SK-N-SH (cell line): ENCODE data around the gene CRACR2B. TPM values are rescaled to one million over a fixed set of nuclear protein-coding genes. Genes with fewer than 3 reads are reported as not detected.
A peak's percentile ranks its signal among the peaks of the same experiment; 100 is the strongest.

ENCODE experiments used
- CTCF ChIA-PET: fragments of 300-600, 350-600 bp; formaldehyde crosslinking; extraction: SDS; loops from one replicate; lab custom pipeline; 2021; lab: Yijun Ruan, JAX
- POLR2A ChIA-PET: fragments of 350-600 bp; sonication (Branson Sonifier 250); formaldehyde crosslinking; extraction: SDS; loops from one replicate; lab custom pipeline; 2020; ENCODE audit warnings: antibody characterized with exemption, inconsistent platforms; lab: Yijun Ruan, JAX
- DNase-seq: peaks from one replicate; pipeline ENCODE4 v3.0.0; 2012
- H2AFZ ChIP-seq: fragments of 200-600 bp; sonication (generic); 2 replicates; pipeline ENCODE4 v1.8.1; 2016; ENCODE audit warnings: antibody characterized with exemption, mild to moderate bottlenecking, low read depth
- H3F3A ChIP-seq: fragments of 200-600 bp; sonication (generic); replicated peaks from 2 replicates; pipeline ENCODE3; 2016; ENCODE audit warnings: antibody characterized with exemption, mild to moderate bottlenecking; ENCODE audit not compliant: insufficient read depth
- H3K27ac ChIP-seq, 2 experiments: fragments of 200-500 bp in 1 of 2; fragments of 200-600 bp in 1 of 2; sonication (Bioruptor generic) in 1 of 2; sonication (generic), shearing (Covaris generic) in 1 of 2; 2 replicates each; pipeline versions ENCODE4 v1.5.1 to v1.6.1; 2014 to 2016; ENCODE audit warnings: low read depth in 2 of 2, inconsistent platforms in 1 of 2, low read length in 1 of 2, mild to moderate bottlenecking in 1 of 2, mixed read lengths in 1 of 2
- H3K27me3 ChIP-seq: fragments of 200-600 bp; sonication (generic), shearing (Covaris generic); 2 replicates; pipeline ENCODE4 v1.6.1; 2016; ENCODE audit warnings: mixed run types; ENCODE audit not compliant: insufficient read depth
- H3K36me3 ChIP-seq, 2 experiments: fragments of 200-500 bp in 1 of 2; fragments of 200-600 bp in 1 of 2; sonication (Bioruptor generic) in 1 of 2; sonication (generic) in 1 of 2; replicated peaks in 1 of 2; 2 replicates each; pipeline versions ENCODE3 to v1.5.1; 2014 to 2016; ENCODE audit warnings: low read length in 1 of 2, mild to moderate bottlenecking in 1 of 2; ENCODE audit not compliant: insufficient read depth in 2 of 2, control insufficient read depth in 1 of 2
- H3K4me1 ChIP-seq, 2 experiments: fragments of 200-500 bp in 1 of 2; fragments of 200-600 bp in 1 of 2; sonication (Bioruptor generic) in 1 of 2; sonication (generic), shearing (Covaris generic) in 1 of 2; 2 replicates each; pipeline versions ENCODE4 v1.5.1 to v1.6.1; 2014 to 2016; ENCODE audit warnings: low read depth in 1 of 2, low read length in 1 of 2, mixed run types in 1 of 2; ENCODE audit not compliant: insufficient read depth in 2 of 2, control insufficient read depth in 1 of 2
- H3K4me2 ChIP-seq: fragments of 200-600 bp; sonication (generic), shearing (Covaris generic); 2 replicates; pipeline ENCODE4 v1.6.1; 2017; ENCODE audit warnings: mixed run types
- H3K4me3 ChIP-seq, 2 experiments: fragments of 200-500 bp in 1 of 2; fragments of 200-600 bp in 1 of 2; sonication (Bioruptor generic) in 1 of 2; sonication (generic), shearing (Covaris generic) in 1 of 2; 2 replicates each; pipeline versions ENCODE4 v1.5.1 to v1.8.1; 2014 to 2016; ENCODE audit warnings: low read depth in 2 of 2, inconsistent platforms in 1 of 2, low read length in 1 of 2, mild to moderate bottlenecking in 1 of 2, mixed read lengths in 1 of 2, moderate library complexity in 1 of 2
- H3K79me2 ChIP-seq: fragments of 200-600 bp; sonication (generic); 2 replicates; pipeline ENCODE4 v1.8.1; 2017; ENCODE audit warnings: mild to moderate bottlenecking; ENCODE audit not compliant: insufficient read depth
- H3K9ac ChIP-seq: fragments of 200-600 bp; sonication (generic); 2 replicates; pipeline ENCODE4 v1.6.1; 2017; ENCODE audit warnings: mixed run types
- H3K9me2 ChIP-seq: fragments of 200-600 bp; sonication (generic); 2 replicates; pipeline ENCODE4 v1.6.1; 2017; ENCODE audit warnings: mixed run types
- H3K9me3 ChIP-seq: fragments of 200-600 bp; sonication (generic); 2 replicates; pipeline ENCODE4 v1.6.1; 2017; ENCODE audit warnings: mixed run types, mild to moderate bottlenecking, moderate library complexity
- H4K20me1 ChIP-seq: fragments of 200-600 bp; sonication (generic); 2 replicates; pipeline ENCODE4 v1.6.1; 2017; ENCODE audit warnings: mild to moderate bottlenecking, mixed run types; ENCODE audit not compliant: insufficient read depth
- EP300 ChIP-seq, 2 experiments: IDR thresholded peaks; 2 replicates each; pipeline versions ENCODE4 v1.4.0 to v1.6.1; 2012; ENCODE audit warnings: borderline replicate concordance in 1 of 2, low read depth in 1 of 2, low read length in 1 of 2
- FOSL2 ChIP-seq: IDR thresholded peaks from 2 replicates; pipeline ENCODE4 v1.4.0; 2012; ENCODE audit warnings: low read depth, mild to moderate bottlenecking, moderate library complexity, borderline replicate concordance
- FOXJ3 ChIP-seq: sonication (generic); formaldehyde crosslinking; IDR thresholded peaks from 2 replicates; pipeline ENCODE4 v1.5.1; 2020; ENCODE audit warnings: mild to moderate bottlenecking, missing genetic modification reagents
- GABPA ChIP-seq: IDR thresholded peaks from 2 replicates; pipeline ENCODE4 v1.4.0; 2012; ENCODE audit warnings: low read depth, mild to moderate bottlenecking
- IRF3 ChIP-seq: fragments of 150-350 bp; IDR thresholded peaks from 2 replicates; pipeline ENCODE4 v1.6.1; 2016; ENCODE audit warnings: mild to moderate bottlenecking, low read depth, low read length
- JUND ChIP-seq: IDR thresholded peaks from 2 replicates; pipeline ENCODE4 v1.4.0; 2012
- MEF2A ChIP-seq: IDR thresholded peaks from 2 replicates; pipeline ENCODE4 v1.4.0; 2012; ENCODE audit warnings: low read depth, borderline replicate concordance
- MXI1 ChIP-seq: IDR thresholded peaks from 2 replicates; pipeline ENCODE4 v1.6.1; 2012; ENCODE audit warnings: mild to moderate bottlenecking, low read depth, low read length, improper control_type of control experiment
- NRF1 ChIP-seq: IDR thresholded peaks from 2 replicates; pipeline ENCODE4 v1.6.1; 2012; ENCODE audit warnings: low read depth, mild to moderate bottlenecking, low read length
- POLR2AphosphoS5 ChIP-seq: IDR thresholded peaks from 2 replicates; pipeline ENCODE4 v1.6.1; 2012; ENCODE audit warnings: low read depth, low read length
- RCOR1 ChIP-seq: fragments of 150-350 bp; IDR thresholded peaks from 2 replicates; pipeline ENCODE4 v1.6.1; 2017; ENCODE audit warnings: antibody characterized with exemption, low read length
- RXRA ChIP-seq: IDR thresholded peaks from 2 replicates; pipeline ENCODE4 v1.4.0; 2012; ENCODE audit warnings: low read depth, mild to moderate bottlenecking, borderline replicate concordance
- SIN3A ChIP-seq: IDR thresholded peaks from 2 replicates; pipeline ENCODE4 v1.6.1; 2012; ENCODE audit warnings: low read depth, mild to moderate bottlenecking, low read length, moderate library complexity, borderline replicate concordance
- TAF1 ChIP-seq: IDR thresholded peaks from 2 replicates; pipeline ENCODE4 v1.6.1; 2012; ENCODE audit warnings: low read depth, mild to moderate bottlenecking, low read length, moderate library complexity, borderline replicate concordance
- YY1 ChIP-seq: IDR thresholded peaks from 2 replicates; pipeline ENCODE4 v1.4.0; 2012; ENCODE audit warnings: low read depth, mild to moderate bottlenecking
- ZBTB33 ChIP-seq: IDR thresholded peaks from 2 replicates; pipeline ENCODE4 v1.4.0; 2012; ENCODE audit warnings: low read depth, borderline replicate concordance
- WGBS: methylation state at CpG from one replicate; pipeline ENCODE4 v1.1.6; 2017; ENCODE audit warnings: low lambda C conversion rate; 5-methylcytosine and 5-hydroxymethylcytosine counted together
- polyA plus RNA-seq, 3 experiments: library from polyadenylated mRNA; depleted of rRNA; stranded (reverse); fragments of >200 nt; gene quantifications; 2 replicates each; pipeline ENCODE4 v1.2.3, GENCODE V29; 2012
- TF ChIP-seq, protein P1 (sequence below): IDR thresholded peaks from 2 replicates; pipeline ENCODE4 v1.4.0; 2012; ENCODE audit warnings: low read depth
- TF ChIP-seq, protein P2 (sequence below): IDR thresholded peaks from 2 replicates; pipeline ENCODE4; 2012
- TF ChIP-seq, protein P3 (sequence below): fragments of 150-350 bp; IDR thresholded peaks from 2 replicates; pipeline ENCODE4 v1.6.1; 2017; ENCODE audit warnings: antibody characterized with exemption, low read length, low read depth, borderline replicate concordance

CRACR2B gene
- polyA plus RNA-seq, 1 of the 3 experiments (the other 2 are of a cell fraction) = 1.1 TPM

- H4K20me1 ChIP-seq = no peaks in the 10 kb centered on the region
- H3K4me1 ChIP-seq = peaks cover 8 to 40% of the 10 kb centered on the region in 2 experiments; a peak in 2 of 4 replicates
- H3K36me3 ChIP-seq = peaks cover 0 to 46% of the 10 kb centered on the region in 2 experiments
- H3K4me2 ChIP-seq = peak overlapping the region; percentile 100
- H3K27ac ChIP-seq = peak overlapping the region; percentile 93
- H3K9me2 ChIP-seq = no peaks in the 10 kb centered on the region
- TF ChIP-seq POLR2AphosphoS5 (peak; percentile 58; the same call in 1 of the 2 replicates), GABPA (no peak), TAF1 (peak; percentile 63; the same call in 1 of the 2 replicates), MEF2A (no peak), MXI1 (peak; percentile 91), SIN3A (no peak)
- TF ChIP-seq, protein P1, sequence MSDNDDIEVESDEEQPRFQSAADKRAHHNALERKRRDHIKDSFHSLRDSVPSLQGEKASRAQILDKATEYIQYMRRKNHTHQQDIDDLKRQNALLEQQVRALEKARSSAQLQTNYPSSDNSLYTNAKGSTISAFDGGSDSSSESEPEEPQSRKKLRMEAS = peak; percentile 90
- CTCF ChIA-PET = interaction anchor here (0.9 to 6.3 kb wide), 3 partner anchors 12 to 68 kb away, joined by 3 to 43 read pairs (median 4); no protein-coding TSS in a partner anchor
- POLR2A ChIA-PET = interaction anchor here (0.6 to 2.5 kb wide), 4 partner anchors 8 to 234 kb away, joined by 3 to 14 read pairs (median 6); partner anchors contain the start of genes PNPLA2 and RPLP2
- H3K9ac ChIP-seq = peak overlapping the region; percentile 87
- 13% methylated on average over 9 of the region's 26 CpGs for WGBS
- H3K79me2 ChIP-seq = peaks cover 20% of the 10 kb centered on the region
- no peaks in the 10 kb centered on the region for H3K9me3 ChIP-seq
- H2AFZ ChIP-seq = no peak overlapping the region
- H3K4me3 ChIP-seq = peak overlapping the region; percentile 90 to 92
- peak; percentile 84 for DNase-seq
- H3K27me3 ChIP-seq = no peaks in the 10 kb centered on the region
- peaks cover 14% of the 10 kb centered on the region for H3F3A ChIP-seq
These were observed 31.8 kb upstream of the CRACR2B start for GRCh38 chr11:795634-796564.

DNA sequence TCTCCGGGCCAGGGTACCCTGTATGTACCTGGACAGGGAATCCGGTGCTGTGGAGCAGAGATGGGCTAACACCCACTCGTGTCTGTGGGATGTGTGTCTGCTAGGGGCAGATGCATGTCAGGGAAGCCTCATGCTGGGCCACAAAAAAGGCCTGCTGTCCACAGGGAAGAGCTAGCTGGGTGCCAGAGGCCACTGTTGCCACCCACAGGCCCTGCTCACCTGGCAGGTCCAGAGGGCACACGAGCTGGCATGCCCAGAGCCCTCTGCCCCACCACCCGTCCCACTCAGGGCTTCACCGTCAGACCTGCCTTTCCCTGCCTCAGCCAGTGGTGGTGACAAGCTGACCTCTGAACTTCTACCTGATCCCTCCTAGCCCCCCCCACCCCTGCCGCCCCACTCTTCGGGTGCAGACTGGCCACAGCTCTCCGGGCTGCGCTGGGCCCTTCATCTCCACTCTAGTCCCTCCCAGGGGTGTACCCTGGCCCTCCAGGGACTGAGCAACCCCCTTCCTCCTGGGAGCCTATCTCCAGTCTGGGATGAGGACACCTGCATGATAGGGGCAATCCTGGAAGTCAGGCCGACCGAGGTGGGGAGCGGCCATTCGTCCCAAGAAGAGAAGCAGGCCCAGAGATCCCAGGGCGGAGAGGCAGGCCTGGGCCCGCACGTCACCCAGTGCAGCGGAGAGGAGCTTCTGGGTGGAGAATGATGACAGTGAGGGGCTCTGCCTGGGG lies 31.0 kb upstream of the CRACR2B start:
- peaks cover 20% of the 10 kb centered on the region for H3K79me2 ChIP-seq
- ChIA-PET CTCF (interaction anchor here (0.6 to 6.3 kb wide), 4 partner anchors 13 to 68 kb away, joined by 3 to 43 read pairs (median 3); no protein-coding TSS in a partner anchor), POLR2A (interaction anchor here (0.6 to 2.2 kb wide), 3 partner anchors 12 to 235 kb away, joined by 3 to 14 read pairs (median 5); partner anchors contain the start of genes PNPLA2 and RPLP2)
- peak overlapping the region; percentile 93 for H3K27ac ChIP-seq
- no peaks in the 10 kb centered on the region for H3K27me3 ChIP-seq
- H2AFZ ChIP-seq = no peak overlapping the region
- peak overlapping the region; percentile 87 for H3K9ac ChIP-seq
- peak overlapping the region; percentile 100 for H3K4me2 ChIP-seq
- no peaks in the 10 kb centered on the region for H3K9me3 ChIP-seq
- H3K36me3 ChIP-seq = peaks cover 0 to 46% of the 10 kb centered on the region in 2 experiments
- no peak for DNase-seq
- 32% methylated on average over 9 of the region's 18 CpGs for WGBS
- H4K20me1 ChIP-seq = no peaks in the 10 kb centered on the region
- H3K4me1 ChIP-seq = peaks cover 8 to 40% of the 10 kb centered on the region in 2 experiments; a peak in 2 of 4 replicates
- H3F3A ChIP-seq = peaks cover 14% of the 10 kb centered on the region
- peak overlapping the region; percentile 90 to 92 for H3K4me3 ChIP-seq
- H3K9me2 ChIP-seq = no peaks in the 10 kb centered on the region
- TF ChIP-seq EP300 (IDR thresholded peaks at IDR 0.05; ENCODE audit: borderline replicate concordance in 1 of 2, low read depth in 1 of 2, low read length in 1 of 2) (no peak), FOXJ3 (CRISPR knock-in tag) (no peak), ZBTB33 (no peak), IRF3 (no peak), JUND (no peak), FOSL2 (no peak), RCOR1 (no peak), YY1 (no peak), RXRA (no peak), NRF1 (no peak)
- TF ChIP-seq, protein P2, sequence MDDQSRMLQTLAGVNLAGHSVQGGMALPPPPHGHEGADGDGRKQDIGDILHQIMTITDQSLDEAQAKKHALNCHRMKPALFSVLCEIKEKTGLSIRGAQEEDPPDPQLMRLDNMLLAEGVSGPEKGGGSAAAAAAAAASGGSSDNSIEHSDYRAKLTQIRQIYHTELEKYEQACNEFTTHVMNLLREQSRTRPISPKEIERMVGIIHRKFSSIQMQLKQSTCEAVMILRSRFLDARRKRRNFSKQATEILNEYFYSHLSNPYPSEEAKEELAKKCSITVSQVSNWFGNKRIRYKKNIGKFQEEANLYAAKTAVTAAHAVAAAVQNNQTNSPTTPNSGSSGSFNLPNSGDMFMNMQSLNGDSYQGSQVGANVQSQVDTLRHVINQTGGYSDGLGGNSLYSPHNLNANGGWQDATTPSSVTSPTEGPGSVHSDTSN = no peak
- TF ChIP-seq, protein P3, sequence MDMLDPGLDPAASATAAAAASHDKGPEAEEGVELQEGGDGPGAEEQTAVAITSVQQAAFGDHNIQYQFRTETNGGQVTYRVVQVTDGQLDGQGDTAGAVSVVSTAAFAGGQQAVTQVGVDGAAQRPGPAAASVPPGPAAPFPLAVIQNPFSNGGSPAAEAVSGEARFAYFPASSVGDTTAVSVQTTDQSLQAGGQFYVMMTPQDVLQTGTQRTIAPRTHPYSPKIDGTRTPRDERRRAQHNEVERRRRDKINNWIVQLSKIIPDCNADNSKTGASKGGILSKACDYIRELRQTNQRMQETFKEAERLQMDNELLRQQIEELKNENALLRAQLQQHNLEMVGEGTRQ = no peak
